Omental fat pad (tissue), 4 donors: ENCODE measurements around the gene PCNX3. TPM values are rescaled to one million over a fixed set of nuclear protein-coding genes. Genes with fewer than 3 reads are reported as not detected.
"Not testable (repeated sequence)": the region's sequence is repeated elsewhere in the genome, so short reads cannot be mapped to it uniquely, and the experiment has no call there.

ENCODE experiments used
- ATAC-seq: fragments of 150-250 bp; one replicate; pipeline ENCODE4 v1.9.1; 2016; ENCODE audit warnings: mild to moderate bottlenecking, moderate library complexity; ENCODE audit not compliant: low FRiP score
- DNase-seq: peaks from one replicate; pipeline ENCODE4 v3.0.0-alpha.2; 2019; ENCODE audit warnings: low spot score
- total RNA-seq, 4 donors: library from RNA; depleted of rRNA; stranded (reverse); fragments of >200 nt; gene quantifications; one replicate each; pipeline ENCODE4 v1.1.0, GENCODE V29; 2016
- TF ChIP-seq, protein P1 (sequence below), 3 donors: fragments of 450-650 bp; IDR thresholded peaks; one replicate each; pipeline ENCODE4 v1.5.1; 2016 to 2017; ENCODE audit warnings: antibody characterized with exemption in 3 of 3, mild to moderate bottlenecking in 3 of 3, moderate library complexity in 2 of 3

PCNX3 gene
- total RNA-seq, 4 donors from 2014 or later, result 15.8 to 25.1 (median 20.7) TPM

DNA sequence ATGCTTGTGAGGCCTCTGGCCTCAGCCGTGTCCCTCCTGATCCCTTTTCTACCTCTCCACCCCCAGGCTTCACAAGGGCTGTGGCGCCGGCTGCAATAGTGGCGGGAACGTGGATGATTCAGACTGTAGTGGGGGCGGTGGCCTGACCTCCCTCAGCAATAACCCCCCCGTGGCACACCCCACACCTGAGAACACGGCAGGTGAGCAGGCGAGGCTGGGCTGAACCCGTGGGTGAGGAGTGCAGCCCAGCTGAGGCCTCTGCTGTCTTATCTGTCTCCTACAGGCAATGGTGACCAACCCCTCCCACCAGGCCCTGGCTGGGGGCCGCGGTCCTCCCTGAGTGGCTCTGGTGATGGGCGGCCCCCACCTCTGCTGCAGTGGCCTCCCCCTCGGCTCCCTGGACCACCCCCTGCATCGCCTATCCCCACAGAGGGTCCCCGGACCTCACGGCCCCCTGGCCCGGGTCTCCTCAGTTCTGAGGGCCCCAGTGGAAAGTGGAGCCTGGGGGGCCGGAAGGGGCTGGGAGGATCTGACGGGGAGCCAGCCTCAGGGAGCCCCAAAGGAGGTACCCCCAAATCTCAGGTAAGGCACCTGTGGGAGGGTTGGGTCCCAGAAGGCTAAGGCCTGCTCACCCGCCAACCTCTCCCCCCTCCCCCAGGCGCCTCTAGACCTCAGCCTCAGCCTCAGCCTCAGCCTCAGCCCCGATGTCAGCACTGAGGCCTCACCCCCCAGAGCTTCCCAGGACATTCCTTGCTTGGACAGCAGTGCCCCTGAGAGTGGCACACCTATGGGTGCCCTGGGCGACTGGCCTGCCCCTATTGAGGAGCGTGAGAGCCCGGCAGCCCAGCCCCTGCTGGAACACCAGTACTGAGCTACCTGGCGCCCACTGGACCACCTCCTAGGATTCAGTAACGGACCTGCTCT, 20.8 kb downstream of the PCNX3 start:
- DNase-seq, result no peak
- TF ChIP-seq, protein P1, sequence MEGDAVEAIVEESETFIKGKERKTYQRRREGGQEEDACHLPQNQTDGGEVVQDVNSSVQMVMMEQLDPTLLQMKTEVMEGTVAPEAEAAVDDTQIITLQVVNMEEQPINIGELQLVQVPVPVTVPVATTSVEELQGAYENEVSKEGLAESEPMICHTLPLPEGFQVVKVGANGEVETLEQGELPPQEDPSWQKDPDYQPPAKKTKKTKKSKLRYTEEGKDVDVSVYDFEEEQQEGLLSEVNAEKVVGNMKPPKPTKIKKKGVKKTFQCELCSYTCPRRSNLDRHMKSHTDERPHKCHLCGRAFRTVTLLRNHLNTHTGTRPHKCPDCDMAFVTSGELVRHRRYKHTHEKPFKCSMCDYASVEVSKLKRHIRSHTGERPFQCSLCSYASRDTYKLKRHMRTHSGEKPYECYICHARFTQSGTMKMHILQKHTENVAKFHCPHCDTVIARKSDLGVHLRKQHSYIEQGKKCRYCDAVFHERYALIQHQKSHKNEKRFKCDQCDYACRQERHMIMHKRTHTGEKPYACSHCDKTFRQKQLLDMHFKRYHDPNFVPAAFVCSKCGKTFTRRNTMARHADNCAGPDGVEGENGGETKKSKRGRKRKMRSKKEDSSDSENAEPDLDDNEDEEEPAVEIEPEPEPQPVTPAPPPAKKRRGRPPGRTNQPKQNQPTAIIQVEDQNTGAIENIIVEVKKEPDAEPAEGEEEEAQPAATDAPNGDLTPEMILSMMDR (IDR thresholded peaks at IDR 0.05), result no peak
- ATAC-seq, result no peak

DNA sequence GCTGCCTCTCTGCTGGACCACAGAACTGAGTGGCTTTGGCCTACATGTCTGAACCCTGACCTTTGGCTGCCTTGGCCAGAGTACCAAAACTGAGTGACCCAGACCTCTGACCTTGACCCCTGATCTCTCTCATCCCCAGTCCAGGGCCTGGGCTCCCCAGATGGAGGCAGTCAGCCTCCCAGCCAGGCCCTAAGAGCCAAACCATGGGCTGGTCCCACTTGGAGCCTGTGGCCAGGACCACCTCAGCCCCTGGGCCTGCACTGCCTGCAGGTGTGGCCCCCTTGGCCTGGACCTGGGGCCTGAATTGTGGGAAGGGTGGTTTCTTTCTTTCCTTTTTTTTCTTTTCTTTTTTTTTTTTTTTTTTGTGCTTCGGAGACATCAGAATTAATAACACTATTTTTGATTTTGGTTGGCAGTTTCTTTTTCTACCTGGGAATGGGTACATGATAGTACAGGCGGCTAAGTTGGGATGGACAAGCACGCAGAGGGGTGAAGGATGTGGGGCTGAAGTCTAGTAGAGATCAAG, 21.5 kb downstream of the PCNX3 start:
- TF ChIP-seq, protein P1 (IDR thresholded peaks at IDR 0.05), result no peak

DNA sequence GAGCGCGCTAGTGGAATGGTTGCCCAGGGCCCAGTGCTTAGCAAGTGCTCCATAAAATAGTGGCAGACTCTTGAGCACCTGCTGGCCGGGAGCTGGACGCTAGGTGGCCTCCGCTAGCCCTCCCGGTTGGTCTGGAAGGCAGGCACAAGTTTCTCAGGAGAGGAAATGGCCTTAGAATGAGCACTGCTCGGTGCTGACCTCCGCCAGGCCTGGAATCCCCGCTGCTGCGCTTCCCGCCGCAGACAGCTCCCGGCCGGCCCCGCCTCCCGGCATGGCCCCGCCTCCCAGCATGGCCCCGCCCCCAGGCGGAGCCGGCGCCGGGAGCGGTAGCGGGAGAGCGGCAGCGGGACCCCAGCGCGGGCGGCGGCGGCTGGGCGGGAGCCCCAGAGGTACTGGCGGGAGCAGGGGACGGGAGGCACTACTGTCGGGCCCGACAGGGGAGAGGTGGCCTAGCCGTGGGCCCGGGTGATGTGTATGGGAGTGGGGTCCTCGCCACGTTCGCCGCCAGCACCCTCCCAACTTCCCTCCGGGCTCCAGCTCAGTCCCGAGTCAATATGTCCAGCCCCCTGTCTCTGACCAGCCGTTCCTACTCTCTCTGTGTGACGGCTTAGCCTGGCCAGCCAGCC, 22.3 kb downstream of the PCNX3 start, which contains the start of gene SIPA1:
SIPA1 (plus strand) TSS at position 308 of the 626 bp plus-strand sequence. CDS start 2,821 bp downstream, outside the sequence.
- DNase-seq, result no peak

More for the DNA sequence above, 21.5 kb downstream of the PCNX3 start:
- ATAC-seq (no peak), DNase-seq (no peak)

DNA sequence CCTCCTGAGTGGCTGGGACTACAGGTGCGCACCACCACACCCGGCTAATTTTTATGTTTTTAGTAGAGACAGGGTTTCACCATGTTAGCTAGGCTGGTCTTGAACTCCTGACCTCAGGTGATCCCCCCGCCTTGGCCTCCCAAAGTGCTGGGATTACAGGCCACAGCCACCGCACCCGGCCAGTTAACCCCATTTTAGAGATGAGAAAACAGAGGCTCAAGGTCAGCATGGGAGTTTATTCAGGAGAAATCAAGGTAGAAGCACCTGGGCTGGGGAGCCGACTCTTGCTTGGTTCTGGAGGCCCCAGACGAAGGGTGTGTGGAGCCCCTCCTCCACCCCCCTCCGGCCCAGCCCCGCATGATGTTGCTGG, 23.6 kb downstream of the PCNX3 start:
- ATAC-seq, result not testable (repeated sequence)

More for the DNA sequence above, 22.3 kb downstream of the PCNX3 start, which contains the start of gene SIPA1:
- TF ChIP-seq, protein P1 (IDR thresholded peaks at IDR 0.05), result no peak
- ATAC-seq, result peak; percentile 81

DNA sequence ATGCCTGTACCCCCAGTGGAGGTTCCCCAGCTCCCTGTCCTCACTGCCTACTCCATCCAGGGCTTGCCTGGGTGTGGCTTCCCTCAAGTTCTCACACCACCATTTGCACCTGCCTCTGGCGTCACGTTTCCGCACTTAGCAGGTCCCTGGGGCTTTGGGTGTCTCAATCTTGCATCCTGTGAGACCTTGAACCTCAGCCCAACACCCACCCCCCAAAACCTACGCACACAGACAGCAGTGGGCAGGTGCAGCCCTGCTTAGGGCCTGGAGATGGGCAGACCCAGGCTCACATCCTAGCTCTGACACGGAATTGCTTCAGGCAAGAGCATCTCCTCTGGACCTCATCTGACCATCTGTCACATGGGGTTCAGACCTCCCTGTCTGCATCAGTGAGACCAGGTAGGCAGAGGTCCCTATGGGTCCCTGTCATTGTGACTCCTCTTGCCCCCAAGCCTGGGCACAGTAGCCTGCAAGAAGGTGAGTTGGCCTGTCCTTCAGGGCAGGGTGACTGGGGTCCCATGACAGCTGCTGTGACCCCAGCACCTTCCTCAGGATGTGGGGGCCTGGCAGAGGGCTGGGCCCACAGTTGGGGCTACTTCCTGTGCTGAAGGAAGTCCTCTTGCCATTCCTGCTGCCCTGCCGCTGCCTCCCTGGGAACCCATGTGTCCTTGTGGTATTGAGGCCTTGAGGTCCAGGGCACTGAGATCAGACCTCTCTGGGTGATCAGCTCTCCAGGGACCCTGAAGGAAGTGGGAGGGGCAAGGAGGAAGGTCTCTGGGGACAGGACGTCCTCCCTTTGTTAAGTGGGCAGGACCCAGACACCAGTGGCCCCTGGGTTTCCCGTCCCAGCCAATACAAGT, 24.3 kb downstream of the PCNX3 start:
- TF ChIP-seq, protein P1 (IDR thresholded peaks at IDR 0.05), result no peak
- ATAC-seq, result no peak
- no peak for DNase-seq

More for the DNA sequence above, 23.6 kb downstream of the PCNX3 start:
- not testable (repeated sequence) for DNase-seq

DNA sequence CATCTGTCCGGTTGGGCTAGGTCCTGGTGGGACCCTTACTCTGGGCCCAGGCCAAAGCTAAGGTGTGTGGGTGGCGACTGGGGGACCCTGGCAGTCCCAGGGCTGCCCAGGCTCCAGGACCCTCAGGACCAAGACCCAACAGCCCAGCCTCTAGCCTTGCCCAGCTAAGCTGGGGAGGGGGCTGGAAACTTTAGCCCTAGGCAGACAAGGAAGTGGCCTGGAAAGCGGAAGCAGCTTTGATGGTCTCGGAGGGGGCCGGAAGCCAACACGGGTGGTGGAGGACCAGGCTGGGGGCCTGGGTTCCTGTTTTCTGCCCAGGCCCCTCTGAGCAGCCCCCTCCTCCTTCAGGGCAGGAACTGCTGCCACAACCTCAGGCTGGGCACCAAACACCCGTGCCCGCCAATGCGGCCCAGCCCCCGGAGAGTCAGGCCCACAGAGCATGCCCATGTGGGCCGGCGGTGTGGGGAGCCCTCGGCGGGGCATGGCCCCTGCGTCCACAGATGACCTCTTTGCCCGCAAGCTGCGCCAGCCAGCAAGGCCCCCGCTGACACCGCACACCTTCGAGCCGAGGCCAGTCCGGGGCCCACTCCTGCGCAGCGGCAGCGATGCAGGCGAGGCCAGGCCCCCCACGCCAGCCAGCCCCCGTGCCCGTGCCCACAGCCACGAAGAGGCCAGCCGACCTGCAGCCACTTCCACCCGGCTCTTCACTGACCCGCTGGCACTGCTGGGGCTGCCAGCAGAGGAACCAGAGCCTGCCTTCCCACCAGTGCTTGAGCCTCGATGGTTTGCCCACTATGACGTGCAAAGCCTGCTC, 25.1 kb downstream of the PCNX3 start:
- ATAC-seq, result no peak
- no peak for DNase-seq

More for the DNA sequence above, 25.1 kb downstream of the PCNX3 start:
- TF ChIP-seq, protein P1 (IDR thresholded peaks at IDR 0.05), result no peak
